DOHH2 (cell line): ENCODE results near the gene ANKRD30A.

Experiments
- H3F3A ChIP-seq: fragments of 200-600 bp; sonication (generic), shearing (Covaris generic); 2 replicates; pipeline ENCODE4 v1.6.0; 2016; ENCODE audit warnings: antibody characterized with exemption, mild to moderate bottlenecking; ENCODE audit not compliant: control insufficient read depth, insufficient read depth
- H3K27ac ChIP-seq: fragments of 200-600 bp; sonication (generic); 2 replicates; pipeline ENCODE4 v1.5.1; 2014; ENCODE audit warnings: low read depth, mild to moderate bottlenecking, low read length, moderate library complexity
- H3K27me3 ChIP-seq: fragments of 200-600 bp; sonication (generic); 2 replicates; pipeline ENCODE4 v1.6.1; 2014; ENCODE audit warnings: mild to moderate bottlenecking, low read length, mixed read lengths; ENCODE audit not compliant: control insufficient read depth
- H3K36me3 ChIP-seq: fragments of 200-600 bp; sonication (generic); 2 replicates; pipeline ENCODE4 v1.6.1; 2014; ENCODE audit warnings: mild to moderate bottlenecking, low read length, moderate library complexity, mixed read lengths; ENCODE audit not compliant: control insufficient read depth
- H3K4me1 ChIP-seq: fragments of 200-600 bp; sonication (generic); 2 replicates; pipeline ENCODE4 v1.6.1; 2014; ENCODE audit warnings: mild to moderate bottlenecking, low read length, mixed read lengths; ENCODE audit not compliant: control insufficient read depth
- H3K4me2 ChIP-seq: fragments of 200-600 bp; sonication (generic); 2 replicates; pipeline ENCODE4 v1.6.0; 2014; ENCODE audit warnings: mild to moderate bottlenecking, low read length, moderate library complexity
- H3K4me3 ChIP-seq: fragments of 200-600 bp; sonication (generic); 2 replicates; pipeline ENCODE4 v1.5.1; 2014; ENCODE audit warnings: mild to moderate bottlenecking, low read length, mixed read lengths
- H3K79me2 ChIP-seq: fragments of 200-600 bp; sonication (generic); 2 replicates; pipeline ENCODE4 v1.6.1; 2014; ENCODE audit warnings: mild to moderate bottlenecking, low read length, mixed read lengths; ENCODE audit not compliant: control insufficient read depth
- H3K9me2 ChIP-seq: fragments of 200-600 bp; sonication (generic); replicated peaks from 2 replicates; pipeline ENCODE4 v1.6.1; 2014; ENCODE audit warnings: mild to moderate bottlenecking, low read length, mixed read lengths; ENCODE audit not compliant: control insufficient read depth
- H3K9me3 ChIP-seq: fragments of 200-600 bp; sonication (generic); 2 replicates; pipeline ENCODE4 v1.6.1; 2014; ENCODE audit warnings: antibody characterized with exemption, low read length, mixed read lengths; ENCODE audit not compliant: control insufficient read depth, insufficient read depth
- H4K20me1 ChIP-seq: fragments of 200-600 bp; sonication (generic); 2 replicates; pipeline ENCODE4 v1.6.0; 2014; ENCODE audit warnings: low read depth, mild to moderate bottlenecking, antibody characterized with exemption, low read length, moderate library complexity; ENCODE audit not compliant: control insufficient read depth, insufficient read depth
- CTCF ChIP-seq: fragments of 200-600 bp; sonication (generic); IDR thresholded peaks from one replicate; pipeline ENCODE4 v1.5.1; 2014; ENCODE audit warnings: antibody characterized with exemption, mild to moderate bottlenecking, low read depth, low read length; ENCODE audit not compliant: poor library complexity, severe bottlenecking
- EZH2phosphoT487 ChIP-seq: fragments of 200-600 bp; sonication (generic); IDR thresholded peaks from 2 replicates; pipeline ENCODE4 v1.6.1; 2017; ENCODE audit warnings: borderline replicate concordance, mild to moderate bottlenecking, antibody characterized with exemption, low read length, moderate library complexity, mixed read lengths

ANKRD30A gene

GRCh38 chr10:37289833-37290464 is 164.6 kb downstream of the ANKRD30A start:
- H3K4me2 ChIP-seq: no peak overlapping the region
- H4K20me1 ChIP-seq: no peaks in the 10 kb centered on the region
- H3K79me2 ChIP-seq: no peaks in the 10 kb centered on the region
- H3F3A ChIP-seq: no peaks in the 10 kb centered on the region
- no peaks in the 10 kb centered on the region for H3K9me2 ChIP-seq
- TF ChIP-seq CTCF (no peak), EZH2phosphoT487 (no peak)
- H3K36me3 ChIP-seq: no peaks in the 10 kb centered on the region
- H3K4me1 ChIP-seq: no peaks in the 10 kb centered on the region
- no peaks in the 10 kb centered on the region for H3K9me3 ChIP-seq
- no peak overlapping the region for H3K27ac ChIP-seq
- H3K4me3 ChIP-seq: no peak overlapping the region
- no peaks in the 10 kb centered on the region for H3K27me3 ChIP-seq

GRCh38 chr10:37301271-37301670 is 175.9 kb downstream of the ANKRD30A start:
- Histone ChIP-seq H3K9me3 (no peaks in the 10 kb centered on the region), H3K4me1 (no peaks in the 10 kb centered on the region), H3F3A (no peaks in the 10 kb centered on the region), H3K4me3 (no peak overlapping the region), H3K9me2 (no peaks in the 10 kb centered on the region), H3K27me3 (no peaks in the 10 kb centered on the region), H3K4me2 (no peak overlapping the region), H4K20me1 (no peaks in the 10 kb centered on the region), H3K79me2 (no peaks in the 10 kb centered on the region), H3K27ac (no peak overlapping the region), H3K36me3 (no peaks in the 10 kb centered on the region)
- no peak for TF ChIP-seq EZH2phosphoT487
- TF ChIP-seq CTCF: no peak

- Histone ChIP-seq H3K27me3 (no peaks in the 10 kb centered on the region), H3K4me1 (no peaks in the 10 kb centered on the region), H3K79me2 (no peaks in the 10 kb centered on the region), H4K20me1 (no peaks in the 10 kb centered on the region), H3K9me2 (no peaks in the 10 kb centered on the region), H3K9me3 (no peaks in the 10 kb centered on the region), H3F3A (no peaks in the 10 kb centered on the region), H3K4me2 (no peak overlapping the region), H3K36me3 (no peaks in the 10 kb centered on the region), H3K27ac (no peak overlapping the region), H3K4me3 (no peak overlapping the region)
- no peak for TF ChIP-seq EZH2phosphoT487
- no peak for TF ChIP-seq CTCF
These were observed 178.6 kb downstream of the ANKRD30A start for GRCh38 chr10:37304036-37304435.
